Measurements from ENCODE around the gene C17orf113.

GRCh38 chr17:42025191-42025579, 25.2 kb downstream of the C17orf113 start:
- no peak for TF ChIP-seq CTCF (IDR thresholded peaks at IDR 0.05)
- TF ChIP-seq POLR2A (IDR thresholded peaks at IDR 0.05): no peak
- TF ChIP-seq POLR2AphosphoS5 (IDR thresholded peaks at IDR 0.05): no peak
